Measurements from ENCODE around the gene TEX14.

DNA sequence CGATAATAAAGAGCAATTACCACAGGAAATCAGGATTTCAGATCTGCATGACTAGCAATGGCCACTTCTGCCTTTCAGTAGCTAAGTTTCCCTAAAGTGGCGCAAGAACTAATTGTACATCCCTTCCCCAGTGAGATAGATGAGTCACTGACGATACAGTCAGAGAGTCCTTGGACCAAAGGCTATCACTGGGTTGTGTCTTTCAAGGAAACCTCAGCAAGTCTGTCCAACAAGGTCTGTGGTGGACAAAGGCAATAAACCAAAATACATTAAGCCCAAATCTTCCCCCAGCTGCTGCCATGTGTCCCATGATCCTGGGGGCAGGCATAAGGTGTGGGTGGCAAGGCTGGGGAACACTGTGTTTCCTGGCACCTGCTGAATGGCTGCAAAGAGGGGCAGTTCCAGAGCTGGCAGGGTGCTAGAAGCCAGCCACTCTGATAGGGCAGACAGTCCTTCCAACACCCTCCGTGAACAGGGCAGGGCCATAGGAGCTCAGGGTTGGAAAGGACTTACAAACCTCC is 156.9 kb downstream of the TEX14 start:
- TF ChIP-seq CTCF (IDR thresholded peaks at IDR 0.05), result no peak
- TF ChIP-seq POLR2A (IDR thresholded peaks at IDR 0.05), result no peak

Measured in lower leg skin (tissue), 3 donors.